MCF 10A (cell line): Measurements from ENCODE around the gene MAGI1. TPM values are rescaled to one million over a fixed set of nuclear protein-coding genes. Genes with fewer than 3 reads are reported as not detected.
A peak's percentile ranks its signal among the peaks of the same experiment; 100 is the strongest.

Experiments used
- BruUV-seq: library from RNA; stranded (reverse); fragments of 400-500 nt; replicated peaks from 2 replicates; lab custom pipeline; 2021; lab: Mats Ljungman, UMichigan
- CTCF ChIA-PET: fragments of 300-600 bp; sonication (Branson Sonifier 250); formaldehyde crosslinking; extraction: SDS; loops from one replicate; lab custom pipeline; 2021; ENCODE audit warnings: antibody characterized with exemption, inconsistent platforms; lab: Yijun Ruan, JAX
- POLR2A ChIA-PET: fragments of 300-600, 350-650 bp; sonication (Branson Sonifier 250); formaldehyde crosslinking; extraction: SDS; loops from one replicate; lab custom pipeline; 2020; ENCODE audit warnings: antibody characterized with exemption, inconsistent platforms; lab: Yijun Ruan, JAX
- DNase-seq: peaks from one replicate; pipeline ENCODE4 v3.0.0-alpha.2; 2018; ENCODE audit not compliant: unreplicated experiment
- H3K27ac Mint-ChIP-seq: one replicate; pipeline ENCODE4 v1.8.0; 2022; ENCODE audit warnings: mild to moderate bottlenecking, low read depth, mixed read lengths; ENCODE audit not compliant: unreplicated experiment
- H3K27me3 Mint-ChIP-seq: one replicate; pipeline ENCODE4 v1.8.0; 2022; ENCODE audit warnings: mixed read lengths; ENCODE audit not compliant: insufficient read depth, unreplicated experiment
- H3K36me3 Mint-ChIP-seq: one replicate; pipeline ENCODE4 v1.8.0; 2022; ENCODE audit warnings: mild to moderate bottlenecking, moderate library complexity, mixed read lengths; ENCODE audit not compliant: insufficient read depth, unreplicated experiment
- H3K4me1 Mint-ChIP-seq: one replicate; pipeline ENCODE4 v1.8.0; 2022; ENCODE audit warnings: mixed read lengths; ENCODE audit not compliant: insufficient read depth, unreplicated experiment
- H3K4me3 Mint-ChIP-seq: one replicate; pipeline ENCODE4 v1.8.0; 2022; ENCODE audit warnings: mild to moderate bottlenecking, moderate library complexity, mixed read lengths; ENCODE audit not compliant: unreplicated experiment
- H3K9me3 Mint-ChIP-seq: one replicate; pipeline ENCODE4 v1.8.0; 2022; ENCODE audit warnings: mixed read lengths; ENCODE audit not compliant: unreplicated experiment
- CTCF ChIP-seq: fragments of 200-600 bp; IDR thresholded peaks from one replicate; pipeline ENCODE4 v1.8.0; 2022; ENCODE audit warnings: antibody characterized with exemption, mild to moderate bottlenecking; ENCODE audit not compliant: unreplicated experiment
- intact Hi-C: fragments of 100-400 bp; cut with micrococcal nuclease; formaldehyde crosslinking; loops from 2 replicates; pipeline ENCODE4 v1.14.1; 2022
- total RNA-seq: library from RNA; stranded (reverse); gene quantifications from 2 replicates; pipeline ENCODE4 v1.2.3, GENCODE V29; 2022

Gene MAGI1
- total RNA-seq, 1 experiment from 2014 or later: 6.2 TPM

- peaks cover 17% of the 10 kb centered on the region for H3K4me1 Mint-ChIP-seq
- DNase-seq: no peak
- no peak overlapping the region for H3K27ac Mint-ChIP-seq
- ChIA-PET POLR2A (no interaction called here), CTCF (interaction anchor here (0.9 kb wide), 1 partner anchor 20 kb away, joined by 3 read pairs; no protein-coding TSS in a partner anchor)
- no peaks in the 10 kb centered on the region for H3K27me3 Mint-ChIP-seq
- H3K36me3 Mint-ChIP-seq: no peaks in the 10 kb centered on the region
- intact Hi-C loops: no loop called here
- no peaks in the 10 kb centered on the region for H3K9me3 Mint-ChIP-seq
- no TSS peak for BruUV-seq
- TF ChIP-seq CTCF: no peak
- H3K4me3 Mint-ChIP-seq: no peak overlapping the region
These were observed 164.8 kb downstream of the MAGI1 start for GRCh38 chr3:65873869-65874268.

- POLR2A ChIA-PET: no interaction called here
- no peak overlapping the region for H3K4me3 Mint-ChIP-seq
- no peaks in the 10 kb centered on the region for H3K27me3 Mint-ChIP-seq
- no peak for TF ChIP-seq CTCF
- H3K36me3 Mint-ChIP-seq: no peaks in the 10 kb centered on the region
- peaks cover 17% of the 10 kb centered on the region for H3K4me1 Mint-ChIP-seq
- no peaks in the 10 kb centered on the region for H3K9me3 Mint-ChIP-seq
- no TSS peak for BruUV-seq
- no peak for DNase-seq
- intact Hi-C loops: no loop called here
- CTCF ChIA-PET: no interaction called here
- no peak overlapping the region for H3K27ac Mint-ChIP-seq
These were observed 165.7 kb downstream of the MAGI1 start for GRCh38 chr3:65873028-65873427.

- H3K4me3 Mint-ChIP-seq: no peak overlapping the region
- ChIA-PET CTCF (interaction anchor here (0.5 to 1.2 kb wide), 3 partner anchors 9 to 265 kb away, joined by 3 to 4 read pairs (median 3); no protein-coding TSS in a partner anchor), POLR2A (interaction anchor here (0.9 kb wide), 1 partner anchor 13 kb away, joined by 3 read pairs; no protein-coding TSS in a partner anchor)
- intact Hi-C loops: no loop called here
- H3K4me1 Mint-ChIP-seq: peaks cover 11% of the 10 kb centered on the region
- BruUV-seq: no TSS peak
- no peaks in the 10 kb centered on the region for H3K36me3 Mint-ChIP-seq
- DNase-seq: peak; percentile 21
- H3K9me3 Mint-ChIP-seq: no peaks in the 10 kb centered on the region
- no peaks in the 10 kb centered on the region for H3K27me3 Mint-ChIP-seq
- no peak for TF ChIP-seq CTCF
- H3K27ac Mint-ChIP-seq: no peak overlapping the region
These were observed 167.2 kb downstream of the MAGI1 start for GRCh38 chr3:65871305-65872141.

- DNase-seq: no peak
- Mint-ChIP-seq H3K4me3 (no peak overlapping the region), H3K9me3 (no peaks in the 10 kb centered on the region), H3K4me1 (peaks cover 11% of the 10 kb centered on the region), H3K27me3 (no peaks in the 10 kb centered on the region), H3K36me3 (no peaks in the 10 kb centered on the region), H3K27ac (no peak overlapping the region)
- no TSS peak for BruUV-seq
- ChIA-PET POLR2A (no interaction called here), CTCF (interaction anchor here (0.7 kb wide), 2 partner anchors 10 to 54 kb away, joined by 4 to 5 read pairs; no protein-coding TSS in a partner anchor)
- TF ChIP-seq CTCF: no peak
- intact Hi-C loops: no loop called here
These were observed 168.9 kb downstream of the MAGI1 start for GRCh38 chr3:65869798-65870197.
